A673 (cell line): ENCODE results near the gene HERC4. TPM values are rescaled to one million over a fixed set of nuclear protein-coding genes. Genes with fewer than 3 reads are reported as not detected.

Source experiments
- BruUV-seq: library from RNA; stranded (reverse); fragments of 400-500 nt; replicated peaks from 2 replicates; lab custom pipeline; 2021; lab: Mats Ljungman, UMichigan
- CTCF ChIA-PET: fragments of 300-600 bp; sonication (Branson Sonifier 250); formaldehyde crosslinking; loops from one replicate; lab custom pipeline; 2022; ENCODE audit warnings: antibody characterized with exemption; lab: Charles Lee
- POLR2A ChIA-PET: fragments of 300-600 bp; sonication (Branson Sonifier 250); formaldehyde crosslinking; loops from one replicate; lab custom pipeline; 2022; ENCODE audit warnings: antibody characterized with exemption; ENCODE audit not compliant: low non-redundant PET; lab: Charles Lee
- DNase-seq: peaks from one replicate; pipeline ENCODE4 v3.0.0-alpha.2; 2015; ENCODE audit warnings: low spot score
- H3K27ac ChIP-seq: fragments of 200-600 bp; sonication (generic); 2 replicates; pipeline ENCODE4 v1.5.1; 2016; ENCODE audit warnings: mixed run types, low read depth, mild to moderate bottlenecking, mixed read lengths, antibody characterized with exemption, low read length; ENCODE audit not compliant: poor library complexity, severe bottlenecking
- H3K27me3 ChIP-seq: fragments of 200-600 bp; sonication (generic); replicated peaks from 2 replicates; pipeline ENCODE4 v1.6.1; 2017; ENCODE audit warnings: mixed run types, low read depth, mild to moderate bottlenecking, mixed read lengths, antibody characterized with exemption, low read length; ENCODE audit not compliant: insufficient read depth, poor library complexity
- H3K36me3 ChIP-seq: fragments of 200-600 bp; sonication (generic); 2 replicates; pipeline ENCODE4 v1.6.1; 2016; ENCODE audit warnings: mixed run types, mild to moderate bottlenecking, mixed read lengths, antibody characterized with exemption, low read length; ENCODE audit not compliant: insufficient read depth, poor library complexity, severe bottlenecking
- H3K4me1 ChIP-seq: fragments of 200-600 bp; sonication (generic); 2 replicates; pipeline ENCODE4 v1.6.1; 2017; ENCODE audit warnings: mixed run types, mild to moderate bottlenecking, mixed read lengths, antibody characterized with exemption, low read length; ENCODE audit not compliant: insufficient read depth, poor library complexity, severe bottlenecking
- H3K4me3 ChIP-seq: fragments of 200-600 bp; sonication (generic); 2 replicates; pipeline ENCODE4 v1.5.1; 2016; ENCODE audit warnings: low read depth, mixed run types, mild to moderate bottlenecking, mixed read lengths, low read length; ENCODE audit not compliant: poor library complexity, severe bottlenecking
- H3K9me3 ChIP-seq: fragments of 200-600 bp; sonication (generic); 2 replicates; pipeline ENCODE4 v1.6.1; 2016; ENCODE audit warnings: mixed run types, low read depth, mild to moderate bottlenecking, mixed read lengths, antibody characterized with exemption, low read length; ENCODE audit not compliant: poor library complexity, severe bottlenecking
- CTCF ChIP-seq: fragments of 300-800, 200-600 bp; sonication (generic); conservative IDR thresholded peaks from 2 replicates; pipeline ENCODE4 v1.5.1; 2017; ENCODE audit warnings: low read depth, mild to moderate bottlenecking, antibody characterized with exemption, low read length, moderate library complexity, mixed read lengths
- EZH2 ChIP-seq: fragments of 200-600 bp; sonication (generic); IDR thresholded peaks from 2 replicates; pipeline ENCODE4 v1.6.1; 2017; ENCODE audit warnings: borderline replicate concordance, low read depth, mild to moderate bottlenecking, mixed read lengths, antibody characterized with exemption, low read length; ENCODE audit not compliant: poor library complexity, severe bottlenecking
- intact Hi-C: fragments of 100-400 bp; cut with micrococcal nuclease; formaldehyde crosslinking; loops from one replicate; pipeline ENCODE4 v1.10.0; 2022; ENCODE audit not compliant: unreplicated experiment
- total RNA-seq: library from RNA; stranded (reverse); gene quantifications from 2 replicates; pipeline ENCODE4 v1.2.3, GENCODE V29; 2021

Gene HERC4
- total RNA-seq, 1 experiment from 2014 or later = 52.2 TPM

GRCh38 chr10:67978749-67979148 lies 96.3 kb downstream of the HERC4 start:
- H3K4me3 ChIP-seq = no peak overlapping the region
- DNase-seq = no peak
- H3K27me3 ChIP-seq = no peaks in the 10 kb centered on the region
- H3K36me3 ChIP-seq = peaks cover 17% of the 10 kb centered on the region
- intact Hi-C loops = no loop called here
- ChIA-PET CTCF (no interaction called here), POLR2A (no interaction called here)
- H3K9me3 ChIP-seq = no peaks in the 10 kb centered on the region
- H3K27ac ChIP-seq = no peak overlapping the region
- BruUV-seq = no TSS peak
- peaks cover 3% of the 10 kb centered on the region for H3K4me1 ChIP-seq
- TF ChIP-seq EZH2 (no peak), CTCF (no peak)

GRCh38 chr10:67977251-67977650 lies 97.8 kb downstream of the HERC4 start:
- no peak overlapping the region for H3K27ac ChIP-seq
- intact Hi-C loops = no loop called here
- peaks cover 21% of the 10 kb centered on the region for H3K36me3 ChIP-seq
- H3K9me3 ChIP-seq = no peaks in the 10 kb centered on the region
- ChIA-PET POLR2A (no interaction called here), CTCF (interaction anchor here (0.6 kb wide), 1 partner anchor 183 kb away, joined by 4 read pairs; no protein-coding TSS in a partner anchor)
- peaks cover under 1% of the 10 kb centered on the region for H3K4me1 ChIP-seq
- no peak for TF ChIP-seq EZH2
- no peak for TF ChIP-seq CTCF
- no peak overlapping the region for H3K4me3 ChIP-seq
- H3K27me3 ChIP-seq = no peaks in the 10 kb centered on the region
- no peak for DNase-seq
- no TSS peak for BruUV-seq

- Histone ChIP-seq H3K4me1 (no peaks in the 10 kb centered on the region), H3K27me3 (no peaks in the 10 kb centered on the region), H3K36me3 (peaks cover 25% of the 10 kb centered on the region), H3K27ac (no peak overlapping the region), H3K4me3 (no peak overlapping the region), H3K9me3 (peaks cover 4% of the 10 kb centered on the region)
- no peak for DNase-seq
- no peak for TF ChIP-seq EZH2
- no peak for TF ChIP-seq CTCF
- intact Hi-C loops = no loop called here
- BruUV-seq = no TSS peak
- ChIA-PET POLR2A (no interaction called here), CTCF (interaction anchor here (0.6 kb wide), 1 partner anchor 183 kb away, joined by 4 read pairs; no protein-coding TSS in a partner anchor)
Observed at GRCh38 chr10:67976292-67977245, 98.5 kb downstream of the HERC4 start.
